GM19025 (cell line): ENCODE measurements around the gene MMAB.

Source experiments
- ATAC-seq: cut with Tn5 transposase; IDR thresholded peaks from one replicate; pipeline ENCODE4 v1.9.1; 2021; ENCODE audit warnings: mild to moderate bottlenecking, low read depth, moderate library complexity; ENCODE audit not compliant: unreplicated experiment

MMAB gene

GRCh38 chr12:109586385-109587296, 13.3 kb upstream of the MMAB start:
- ATAC-seq: no peak

- ATAC-seq: no peak
Measured at GRCh38 chr12:109583733-109584132, 10.4 kb upstream of the MMAB start.

GRCh38 chr12:109582636-109583035, 9.3 kb upstream of the MMAB start:
- no peak for ATAC-seq

- ATAC-seq: no peak
Measured at GRCh38 chr12:109581856-109582255, 8.6 kb upstream of the MMAB start.

DNA sequence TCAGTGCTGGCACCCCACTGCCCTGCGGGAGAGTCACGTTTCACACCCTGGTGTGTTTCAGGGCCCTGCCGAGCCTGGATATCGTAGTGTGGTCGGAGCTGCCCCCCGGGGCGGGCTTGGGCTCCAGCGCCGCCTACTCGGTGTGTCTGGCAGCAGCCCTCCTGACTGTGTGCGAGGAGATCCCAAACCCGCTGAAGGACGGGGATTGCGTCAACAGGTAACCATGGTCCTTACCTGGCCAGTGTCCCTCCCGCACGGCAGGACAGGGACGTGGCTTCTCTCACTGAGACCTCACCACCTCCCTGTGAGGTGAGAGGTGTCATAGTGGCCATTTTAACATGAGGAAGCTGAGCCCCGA, 8.0 kb upstream of the MMAB start:
- ATAC-seq: no peak

- ATAC-seq: no peak
Measured at GRCh38 chr12:109580684-109581333, 7.5 kb upstream of the MMAB start.

- no peak for ATAC-seq
Measured at GRCh38 chr12:109580272-109580671, 7.0 kb upstream of the MMAB start.

DNA sequence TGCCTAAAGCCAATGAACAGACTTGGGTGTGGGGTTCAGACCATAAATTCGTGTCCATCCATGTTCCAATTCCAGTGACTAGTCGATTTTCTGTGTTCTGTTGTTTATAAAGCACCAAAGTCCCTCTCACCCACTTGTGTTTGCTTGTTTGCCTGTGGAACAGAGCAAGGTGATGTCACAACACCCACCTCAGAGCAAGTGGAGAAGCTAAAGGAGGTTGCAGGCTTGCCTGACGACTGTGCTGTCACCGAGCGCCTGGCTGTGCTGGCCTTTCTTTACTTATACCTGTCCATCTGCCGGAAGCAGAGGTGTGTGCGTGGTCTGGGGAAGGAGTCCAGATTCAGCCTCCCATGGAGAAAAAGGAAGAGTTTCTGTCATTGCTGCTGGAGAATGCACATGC, 6.3 kb upstream of the MMAB start:
- no peak for ATAC-seq

GRCh38 chr12:109578330-109578927, 5.1 kb upstream of the MMAB start:
- no peak for ATAC-seq

DNA sequence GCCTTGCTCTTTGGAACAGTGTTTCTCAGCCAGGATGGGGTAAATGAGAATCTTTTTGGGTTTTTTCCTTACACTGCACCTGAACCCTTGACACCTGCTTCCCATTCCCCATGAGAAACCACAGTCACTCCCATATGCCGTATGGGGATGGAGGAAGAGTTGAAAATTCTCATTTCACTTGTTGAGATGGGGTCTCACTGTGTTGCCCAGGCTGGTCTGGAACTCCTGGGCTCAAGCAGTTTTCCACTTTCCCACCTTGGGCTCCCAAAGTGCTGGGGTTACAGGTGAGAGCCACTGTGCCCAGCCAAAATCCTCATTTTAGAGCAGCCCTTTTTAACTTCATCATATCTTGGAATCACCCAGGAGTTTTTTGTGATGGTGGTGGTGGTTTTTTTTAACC, 4.0 kb upstream of the MMAB start:
- ATAC-seq: no peak

DNA sequence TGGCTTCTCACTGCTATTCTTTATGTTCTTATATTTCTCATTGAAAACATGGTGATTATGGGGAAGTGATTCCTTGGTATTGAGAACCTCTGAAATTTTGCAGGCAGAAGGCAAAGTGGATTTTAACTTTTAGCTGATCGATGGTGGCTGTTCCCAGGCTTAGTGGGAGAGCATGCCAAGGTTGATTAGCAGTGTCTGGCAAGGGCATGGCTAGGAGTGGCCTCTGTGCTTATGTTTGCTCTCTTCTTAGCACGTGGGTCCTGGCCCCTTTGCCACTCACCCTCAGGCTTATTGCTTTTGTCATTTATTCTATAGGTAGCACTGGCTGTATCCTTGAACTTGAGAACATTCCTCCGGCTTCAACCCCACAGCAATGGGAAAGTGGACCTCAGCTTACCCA, 2.4 kb upstream of the MMAB start:
- no peak for ATAC-seq

DNA sequence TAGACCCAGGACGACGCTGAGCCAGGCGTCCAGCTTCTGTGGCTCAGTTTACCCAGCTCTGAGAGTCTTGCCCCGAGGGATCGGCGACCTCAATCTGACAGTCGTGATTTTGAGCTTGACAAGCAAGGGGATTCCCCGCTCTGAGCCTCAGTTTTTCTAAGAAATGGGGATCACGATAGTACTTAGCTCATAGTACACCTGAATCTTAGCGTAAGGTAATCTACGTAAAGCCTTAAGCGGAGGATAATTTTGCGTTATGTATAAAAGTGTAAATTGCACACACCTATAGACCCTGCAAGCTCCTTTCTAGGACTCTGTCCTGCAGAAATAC, 575 bp upstream of the MMAB start:
- no peak for ATAC-seq

DNA sequence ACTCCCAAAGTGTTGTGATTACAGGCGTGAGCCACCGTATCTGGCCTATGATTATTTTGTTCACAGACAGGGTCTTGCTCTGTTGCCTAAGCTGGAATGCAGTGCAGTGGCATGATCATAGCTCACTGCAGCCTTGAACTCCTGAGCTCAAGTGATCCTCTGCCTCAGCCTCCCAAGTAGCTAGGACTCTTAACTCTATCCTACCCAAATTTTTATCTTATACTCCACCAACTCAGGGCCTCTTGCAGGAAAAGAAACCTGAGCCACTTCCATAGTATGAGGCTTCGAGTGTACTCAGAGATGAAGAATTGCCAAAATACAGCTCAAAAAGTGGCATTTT, 828 bp downstream of the MMAB start:
- no peak for ATAC-seq

GRCh38 chr12:109571773-109572505, 1.4 kb downstream of the MMAB start:
- ATAC-seq: no peak

DNA sequence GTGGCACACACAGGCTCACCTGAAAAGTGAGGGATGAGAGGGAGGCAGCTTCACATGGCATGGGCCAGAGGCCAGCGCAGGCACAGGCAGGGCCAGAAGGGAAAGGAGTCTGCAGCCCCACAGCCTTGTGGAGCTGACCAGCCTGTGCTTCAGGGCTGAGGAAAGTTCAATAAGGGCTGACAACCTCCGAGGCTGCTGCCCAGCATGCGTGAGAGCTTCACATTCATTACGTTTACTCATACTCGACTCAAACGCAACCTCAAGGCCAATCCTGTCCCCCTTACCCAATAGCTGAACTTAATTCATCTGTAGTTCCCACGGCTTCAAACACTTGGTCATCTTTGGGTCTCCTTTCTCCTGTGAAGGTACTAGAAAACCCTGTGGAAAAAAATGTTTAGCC, 4.8 kb downstream of the MMAB start:
- ATAC-seq: no peak

DNA sequence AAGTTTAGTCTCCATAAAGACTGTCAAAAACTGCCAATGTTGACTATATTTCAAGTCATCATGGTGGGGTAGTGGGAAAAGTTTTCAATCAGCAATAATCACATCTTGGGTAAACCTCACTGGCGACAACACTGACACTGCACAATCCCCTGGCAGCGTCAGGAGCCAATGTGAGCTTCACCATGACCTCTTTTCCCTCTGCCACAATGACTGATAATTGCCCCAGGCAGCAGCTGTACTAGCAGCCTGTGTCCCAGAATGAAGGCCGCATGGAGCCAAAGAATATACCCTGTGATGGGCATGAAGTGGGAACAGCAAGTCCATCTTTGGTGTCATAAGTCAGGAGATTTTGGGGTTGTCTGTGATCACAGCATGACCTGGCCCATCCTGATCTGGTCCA, 5.3 kb downstream of the MMAB start:
- no peak for ATAC-seq

- no peak for ATAC-seq
Measured at GRCh38 chr12:109567296-109567695, 6.0 kb downstream of the MMAB start.

DNA sequence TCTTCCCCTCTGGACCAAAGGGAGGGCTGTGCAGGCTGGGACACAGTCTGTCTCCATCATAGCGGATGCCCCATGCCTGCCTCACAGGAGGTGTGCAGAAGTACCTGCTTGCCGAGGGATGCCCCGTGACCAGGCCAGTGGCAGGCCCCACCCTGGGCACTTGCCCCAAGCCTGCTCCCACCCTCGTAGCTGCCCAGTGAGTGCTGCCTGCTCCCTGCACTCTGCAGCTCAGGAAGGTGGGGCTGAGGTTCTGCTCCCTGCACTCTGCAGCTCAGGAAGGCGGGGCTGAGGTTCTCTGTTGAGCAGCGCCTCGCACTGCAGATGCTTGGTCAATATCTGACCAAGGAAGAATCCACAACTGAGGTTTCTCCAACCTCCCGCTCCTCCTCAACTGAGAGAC, 6.9 kb downstream of the MMAB start:
- ATAC-seq: no peak

- ATAC-seq: no peak
Measured at GRCh38 chr12:109563291-109564284, 9.7 kb downstream of the MMAB start.

- ATAC-seq: no peak
Measured at GRCh38 chr12:109562871-109563270, 10.4 kb downstream of the MMAB start.
